GM18526 (cell line): ENCODE results near the gene TMOD2.

Source experiments
- POLR2A ChIP-seq: IDR thresholded peaks from 3 replicates; pipeline ENCODE4 v1.6.1; 2011; ENCODE audit not compliant: insufficient read length; ENCODE audit errors: extremely low read depth

TMOD2 gene

GRCh38 chr15:51846463-51847230 lies 95.2 kb downstream of the TMOD2 start:
- TF ChIP-seq POLR2A: no peak

DNA sequence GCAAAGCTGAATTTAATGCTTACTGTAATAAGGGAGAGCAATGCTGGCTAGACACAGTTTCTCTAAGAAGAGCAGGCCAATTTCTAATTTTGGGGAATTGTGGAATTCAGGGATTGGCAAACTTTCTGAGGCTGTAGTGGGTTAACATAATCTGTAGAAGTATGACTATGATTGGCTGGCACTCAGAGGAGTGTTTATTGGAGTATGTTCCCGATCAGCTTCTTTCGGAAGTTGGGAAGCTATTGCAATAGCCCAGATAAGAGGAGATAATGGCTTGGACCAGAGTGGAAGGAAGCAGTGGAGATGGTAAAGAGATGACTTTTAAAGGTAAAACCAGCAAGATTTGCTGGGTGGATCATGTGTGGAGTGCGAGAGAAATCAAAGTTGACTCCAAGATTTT lies 97.4 kb downstream of the TMOD2 start:
- no peak for TF ChIP-seq POLR2A

DNA sequence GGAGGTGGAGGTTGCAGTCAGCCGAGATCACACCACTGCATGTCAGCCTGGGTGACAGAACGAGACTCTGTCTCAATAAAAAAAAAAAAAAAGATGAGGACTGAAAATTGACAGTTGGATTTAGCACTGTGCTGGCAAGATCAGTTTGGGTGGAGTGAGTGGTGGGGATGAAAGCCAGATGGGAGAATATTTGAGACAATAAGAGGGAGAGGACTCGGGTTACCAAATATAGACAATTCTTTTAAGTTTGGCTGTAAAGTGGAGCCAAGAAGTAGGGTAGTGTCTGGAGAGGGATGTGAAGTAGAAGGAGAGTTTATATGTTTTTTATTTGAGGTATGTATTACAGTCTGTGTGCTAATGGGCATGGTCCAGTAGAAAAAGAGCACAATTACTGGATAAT lies 98.5 kb downstream of the TMOD2 start:
- TF ChIP-seq POLR2A: no peak

GRCh38 chr15:51853998-51854397 lies 102.6 kb downstream of the TMOD2 start:
- TF ChIP-seq POLR2A: no peak

DNA sequence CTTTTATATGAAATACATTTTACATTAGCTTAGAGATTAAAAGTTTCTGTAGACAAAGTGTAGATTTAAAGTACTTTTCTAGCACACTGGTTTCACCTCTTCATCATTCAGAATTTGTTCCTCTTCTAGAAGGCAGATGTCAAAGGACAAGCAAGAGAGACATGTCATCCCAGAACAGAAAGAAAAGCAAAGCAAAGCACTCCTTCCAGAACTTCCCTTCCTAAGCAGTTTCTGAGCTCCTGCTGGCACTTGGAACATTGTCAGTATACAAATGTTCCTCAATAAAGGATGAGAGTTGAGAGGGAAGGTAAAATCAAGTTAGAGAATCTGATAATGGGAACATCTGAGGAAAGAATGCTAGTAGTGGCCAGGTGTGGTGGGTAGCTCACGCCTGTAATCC lies 104.2 kb downstream of the TMOD2 start:
- no peak for TF ChIP-seq POLR2A

DNA sequence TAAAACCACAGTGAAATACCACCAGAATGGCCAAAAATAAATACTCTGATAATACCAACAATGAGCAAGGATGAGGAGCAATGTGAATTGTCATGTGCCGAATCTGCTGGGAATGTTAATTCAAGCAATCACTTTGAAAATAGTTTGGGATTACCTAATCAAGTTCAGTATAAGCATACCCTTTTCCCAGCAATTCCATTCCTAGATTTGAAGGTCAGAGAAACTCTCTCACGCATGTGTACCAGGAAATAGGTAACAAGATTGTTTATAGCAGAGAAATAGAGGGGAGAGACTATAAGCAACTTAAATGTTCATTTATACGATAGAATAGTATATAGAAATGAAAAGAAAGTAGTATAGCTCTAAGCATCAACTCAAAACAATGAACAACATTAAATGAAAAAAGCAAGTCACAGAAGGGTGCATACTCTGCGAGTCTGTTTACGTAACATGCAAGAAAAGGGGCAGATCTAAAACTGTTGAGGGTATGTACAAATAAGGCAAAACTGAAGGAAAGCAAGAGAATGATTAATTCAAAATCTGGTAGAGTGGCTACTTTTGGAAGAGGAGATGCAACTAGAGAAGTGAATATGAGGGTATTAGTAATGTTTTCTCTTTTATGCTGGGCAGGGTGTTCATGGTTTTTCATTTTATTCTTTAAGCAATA lies 105.5 kb downstream of the TMOD2 start:
- no peak for TF ChIP-seq POLR2A

GRCh38 chr15:51861557-51862359 lies 110.4 kb downstream of the TMOD2 start:
- TF ChIP-seq POLR2A: no peak

DNA sequence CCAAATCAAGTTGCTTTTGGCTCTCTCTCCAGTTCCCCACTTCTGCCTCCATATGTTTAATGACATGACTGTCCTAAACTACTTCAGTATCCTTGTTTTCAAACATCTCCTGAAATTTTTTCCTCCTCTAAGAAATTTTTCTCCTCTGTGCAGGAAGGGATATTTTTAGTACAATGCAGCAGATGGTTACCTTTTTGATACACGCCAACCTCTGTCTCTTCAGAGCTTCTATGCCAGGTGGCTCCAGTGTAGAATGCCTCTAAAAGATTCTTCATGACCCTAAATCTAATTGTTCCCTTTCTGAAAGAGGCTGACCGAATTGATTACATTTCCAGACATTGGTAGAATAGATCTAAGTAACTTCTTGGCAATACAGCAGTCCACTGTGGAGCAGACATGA lies 111.7 kb downstream of the TMOD2 start:
- TF ChIP-seq POLR2A: no peak

DNA sequence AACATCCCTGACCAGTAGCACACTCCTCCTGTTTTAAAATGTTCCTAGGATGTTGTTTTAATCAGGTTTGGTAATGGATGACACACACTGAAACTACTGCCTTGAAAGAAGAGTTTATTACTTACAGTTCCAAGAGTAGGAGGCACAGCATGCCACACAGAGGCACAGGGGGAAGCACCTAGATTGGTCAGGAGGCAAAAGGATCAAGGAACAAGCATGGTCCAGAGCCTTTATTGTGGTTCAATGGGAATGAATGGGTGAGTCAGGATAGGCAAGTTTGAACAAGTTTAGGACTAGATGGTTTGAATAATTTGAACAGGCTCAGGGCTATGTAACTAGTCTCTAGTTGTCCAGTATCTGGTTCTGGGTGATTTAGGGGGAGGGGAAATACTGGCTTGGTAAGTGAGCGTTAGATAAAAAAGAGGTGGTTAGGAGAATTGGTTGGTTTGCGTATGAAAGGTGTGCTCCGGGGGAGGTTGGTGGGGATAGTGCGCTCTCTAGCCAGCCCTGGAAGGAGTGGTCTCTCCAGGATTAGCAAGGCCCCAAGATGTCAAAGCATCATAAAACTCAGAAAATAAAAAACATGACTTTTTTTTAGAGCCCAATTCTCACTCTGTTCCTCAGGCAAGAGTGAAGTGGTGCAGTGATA lies 113.1 kb downstream of the TMOD2 start:
- TF ChIP-seq POLR2A: no peak

- no peak for TF ChIP-seq POLR2A
Measured at GRCh38 chr15:51865317-51865716, 113.9 kb downstream of the TMOD2 start.
